Peyer's patch (tissue), 4 donors: ENCODE data around the gene RIPOR1. TPM values are rescaled to one million over a fixed set of nuclear protein-coding genes. Genes with fewer than 3 reads are reported as not detected.

Experiments used
- DNase-seq, 3 donors: peaks; one replicate each; pipeline ENCODE4 v3.0.0-alpha.2; 2017 to 2019
- H3K27ac ChIP-seq, 4 donors: fragments of 200-600 bp; sonication (generic); one replicate each; pipeline ENCODE4 v1.5.1; 2016 to 2019
- H3K27me3 ChIP-seq, 2 donors: fragments of 200-600 bp; sonication (generic); one replicate each; pipeline ENCODE4 v1.5.1; 2019
- H3K36me3 ChIP-seq, 3 donors: fragments of 200-600 bp; sonication (generic); one replicate each; pipeline ENCODE4 v1.5.1; 2016 to 2019
- H3K4me1 ChIP-seq, 4 donors: fragments of 200-600 bp; sonication (generic); one replicate each; pipeline ENCODE4 v1.5.1; 2016 to 2019
- H3K4me3 ChIP-seq, 4 donors: fragments of 200-600 bp; sonication (generic); 1 replicate in 3 of 4; 2 replicates in 1 of 4; pipeline ENCODE4 v1.5.1; 2016 to 2019; ENCODE audit warnings: mild to moderate bottlenecking in 1 of 4
- H3K9me3 ChIP-seq, 4 donors: fragments of 200-600 bp; sonication (generic); one replicate each; pipeline ENCODE4 v1.5.1; 2016 to 2019; ENCODE audit warnings: mild to moderate bottlenecking in 1 of 4
- CTCF ChIP-seq, 6 experiments: fragments of 450-650 bp in 4 of 6; fragments of 200-600 bp in 2 of 6; sonication (generic) in 1 of 6; IDR thresholded peaks; one replicate each; pipeline ENCODE4 v1.5.1; 2017 to 2019; ENCODE audit warnings: antibody characterized with exemption in 6 of 6, mild to moderate bottlenecking in 3 of 6, moderate library complexity in 1 of 6
- POLR2A ChIP-seq, 2 donors: fragments of 450-650 bp; IDR thresholded peaks; one replicate each; pipeline ENCODE4 v1.5.1; 2017; ENCODE audit warnings: antibody characterized with exemption in 2 of 2, mild to moderate bottlenecking in 2 of 2, moderate library complexity in 2 of 2
- total RNA-seq, 4 donors: library from RNA; depleted of rRNA; stranded (reverse); fragments of >200 nt; gene quantifications; one replicate each; pipeline ENCODE4 v1.1.0, GENCODE V29; 2016

Gene RIPOR1
- total RNA-seq, 4 donors from 2014 or later: 10.5 to 70.1 (median 42.5) TPM

- TF ChIP-seq POLR2A (IDR thresholded peaks at IDR 0.05) (no peak), CTCF (IDR thresholded peaks at IDR 0.05) (no peak)
These were observed 32.8 kb downstream of the RIPOR1 start for GRCh38 chr16:67561501-67561823.

GRCh38 chr16:67561824-67562525 is 33.3 kb downstream of the RIPOR1 start:
- DNase-seq: peak; percentile 96 to 99 (median 98)
- H3K4me1 ChIP-seq: peaks cover 0 to 17% (median 7%) of the 10 kb centered on the region in 4 donors
- TF ChIP-seq POLR2A (IDR thresholded peaks at IDR 0.05) (peak; percentile 51 to 84), CTCF (IDR thresholded peaks at IDR 0.05) (no peak)
- H3K27ac ChIP-seq: peak overlapping the region; percentile 97 to 100 (median 100)
- H3K9me3 ChIP-seq: no peaks in the 10 kb centered on the region
- H3K27me3 ChIP-seq: no peaks in the 10 kb centered on the region
- peak overlapping the region; percentile 64 to 99 (median 89) for H3K4me3 ChIP-seq
- H3K36me3 ChIP-seq: no peaks in the 10 kb centered on the region

More at GRCh38 chr16:67561501-67561823, 32.8 kb downstream of the RIPOR1 start:
- no peaks in the 10 kb centered on the region for H3K36me3 ChIP-seq
- DNase-seq: peak in 1 of 3 donors; percentile 49
- peaks cover 0 to 17% (median 5%) of the 10 kb centered on the region in 4 donors for H3K4me1 ChIP-seq
- H3K9me3 ChIP-seq: no peaks in the 10 kb centered on the region
- H3K27me3 ChIP-seq: no peaks in the 10 kb centered on the region
- H3K4me3 ChIP-seq: peak overlapping the region; percentile 64 to 99 (median 89)
- peak overlapping the region; percentile 97 to 100 (median 100) for H3K27ac ChIP-seq

GRCh38 chr16:67562526-67562917 is 33.9 kb downstream of the RIPOR1 start, which contains the start of gene CTCF:
TSS of gene CTCF (plus strand) at chr16:67562526. CDS start at chr16:67610833, 48,307 bp downstream.
- Histone ChIP-seq H3K4me1 (peaks cover 0 to 17% (median 7%) of the 10 kb centered on the region in 4 donors), H3K9me3 (no peaks in the 10 kb centered on the region), H3K27me3 (no peaks in the 10 kb centered on the region), H3K4me3 (peak within 1 kb of the TSS; percentile 64 to 99 (median 89)), H3K36me3 (no peaks in the 10 kb centered on the region), H3K27ac (peak within 1 kb of the TSS; percentile 97 to 100 (median 100))
- peak; percentile 84 to 92 (median 92) for DNase-seq
- TF ChIP-seq CTCF (IDR thresholded peaks at IDR 0.05): peak; percentile 62 to 91 (median 80)
- TF ChIP-seq POLR2A (IDR thresholded peaks at IDR 0.05): no peak

GRCh38 chr16:67562918-67563707 is 34.5 kb downstream of the RIPOR1 start:
- TF ChIP-seq POLR2A (IDR thresholded peaks at IDR 0.05): no peak
- peak in 3 of 6 experiments; percentile 6 to 37 (median 20) for TF ChIP-seq CTCF (IDR thresholded peaks at IDR 0.05)
- H3K27me3 ChIP-seq: no peaks in the 10 kb centered on the region
- no peaks in the 10 kb centered on the region for H3K36me3 ChIP-seq
- DNase-seq: peak; percentile 59 to 82 (median 81)
- peak overlapping the region; percentile 97 to 100 (median 100) for H3K27ac ChIP-seq
- H3K4me1 ChIP-seq: peaks cover 0 to 17% (median 7%) of the 10 kb centered on the region in 4 donors
- H3K9me3 ChIP-seq: no peaks in the 10 kb centered on the region
- peak overlapping the region; percentile 64 to 99 (median 89) for H3K4me3 ChIP-seq

GRCh38 chr16:67563708-67564468 is 35.3 kb downstream of the RIPOR1 start:
- H3K27me3 ChIP-seq: no peaks in the 10 kb centered on the region
- TF ChIP-seq CTCF (IDR thresholded peaks at IDR 0.05): no peak
- peak; percentile 14 to 35 for TF ChIP-seq POLR2A (IDR thresholded peaks at IDR 0.05)
- peak in 1 of 3 donors; percentile 73 for DNase-seq
- peaks cover 0 to 17% (median 7%) of the 10 kb centered on the region in 4 donors for H3K4me1 ChIP-seq
- peak overlapping the region; percentile 64 to 99 (median 89) for H3K4me3 ChIP-seq
- H3K9me3 ChIP-seq: no peaks in the 10 kb centered on the region
- H3K36me3 ChIP-seq: no peaks in the 10 kb centered on the region
- H3K27ac ChIP-seq: peak overlapping the region; percentile 97 to 100 (median 100)
